CD1c-positive myeloid dendritic cell (primary cell): ENCODE results near the gene LAPTM5.
"Not testable (repeated sequence)": the region's sequence is repeated elsewhere in the genome, so short reads cannot be mapped to it uniquely, and the experiment has no call there.

Source experiments
- DNase-seq: peaks from one replicate; pipeline ENCODE4 v3.0.0-alpha.2; 2016; ENCODE audit errors: extremely low spot score

Gene LAPTM5

DNA sequence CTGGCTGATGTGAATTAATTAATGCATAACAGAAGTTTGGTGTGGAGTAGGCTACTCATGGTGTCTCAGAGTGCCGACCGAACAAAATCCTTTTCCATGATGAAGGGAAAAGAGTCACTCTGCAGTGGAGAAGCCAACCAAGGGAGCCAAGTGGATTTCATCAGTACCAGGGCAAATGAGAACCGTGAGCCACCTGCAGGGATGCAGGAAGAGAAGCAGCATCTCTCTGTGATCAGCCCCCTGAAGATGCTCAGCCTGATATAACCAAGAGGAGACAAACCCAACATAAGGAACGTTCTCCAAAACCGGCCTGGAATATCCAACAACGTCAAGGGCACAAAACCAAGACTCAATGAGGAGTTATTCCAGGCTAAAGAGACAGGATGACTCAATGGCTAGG lies 13.4 kb upstream of the LAPTM5 start:
- no peak for DNase-seq

- no peak for DNase-seq
Measured at GRCh38 chr1:30770150-30770549, 12.6 kb upstream of the LAPTM5 start.

DNA sequence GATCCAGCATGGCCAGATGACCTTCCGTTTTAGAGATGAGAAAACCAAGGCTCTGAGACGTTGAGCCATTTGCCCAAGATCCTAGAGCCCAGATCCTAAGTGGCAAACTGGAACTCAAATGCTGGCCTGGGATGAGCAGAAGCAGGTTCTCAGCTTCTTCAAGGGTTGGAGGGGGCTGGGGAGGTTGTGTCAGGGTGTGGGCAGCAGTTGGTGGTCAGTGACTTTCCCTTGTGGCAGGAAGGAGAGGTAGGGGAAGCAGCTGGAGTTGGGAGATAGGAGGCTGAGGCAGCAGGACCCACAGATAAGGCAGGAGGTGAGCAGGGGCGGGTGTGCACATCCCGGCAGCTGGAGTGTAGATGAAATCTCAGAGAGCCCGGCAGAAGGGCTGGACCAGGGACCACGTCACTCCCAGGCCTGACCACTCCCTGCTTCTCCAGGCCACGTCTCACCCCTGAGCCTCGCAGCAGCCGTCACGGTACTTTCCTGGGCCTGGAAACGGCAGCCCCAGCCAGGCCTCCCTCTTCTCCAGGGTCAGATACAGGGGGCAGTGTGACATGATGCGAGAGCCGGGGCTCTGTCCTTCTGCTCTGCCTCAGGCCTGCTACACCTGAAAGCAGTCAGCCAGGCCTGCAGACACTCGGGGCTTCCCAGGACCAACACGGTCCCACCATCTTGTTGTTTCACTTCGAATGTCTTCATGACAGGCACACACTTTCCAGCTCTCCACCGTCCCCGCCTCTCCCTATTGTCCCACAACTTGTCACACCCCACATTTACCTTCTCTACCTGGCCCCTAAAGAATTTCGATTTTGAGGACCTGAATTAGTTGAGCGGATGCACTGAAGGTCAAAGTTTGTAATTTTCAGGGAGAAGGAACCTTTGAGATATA lies 11.5 kb upstream of the LAPTM5 start:
- DNase-seq, result no peak

DNA sequence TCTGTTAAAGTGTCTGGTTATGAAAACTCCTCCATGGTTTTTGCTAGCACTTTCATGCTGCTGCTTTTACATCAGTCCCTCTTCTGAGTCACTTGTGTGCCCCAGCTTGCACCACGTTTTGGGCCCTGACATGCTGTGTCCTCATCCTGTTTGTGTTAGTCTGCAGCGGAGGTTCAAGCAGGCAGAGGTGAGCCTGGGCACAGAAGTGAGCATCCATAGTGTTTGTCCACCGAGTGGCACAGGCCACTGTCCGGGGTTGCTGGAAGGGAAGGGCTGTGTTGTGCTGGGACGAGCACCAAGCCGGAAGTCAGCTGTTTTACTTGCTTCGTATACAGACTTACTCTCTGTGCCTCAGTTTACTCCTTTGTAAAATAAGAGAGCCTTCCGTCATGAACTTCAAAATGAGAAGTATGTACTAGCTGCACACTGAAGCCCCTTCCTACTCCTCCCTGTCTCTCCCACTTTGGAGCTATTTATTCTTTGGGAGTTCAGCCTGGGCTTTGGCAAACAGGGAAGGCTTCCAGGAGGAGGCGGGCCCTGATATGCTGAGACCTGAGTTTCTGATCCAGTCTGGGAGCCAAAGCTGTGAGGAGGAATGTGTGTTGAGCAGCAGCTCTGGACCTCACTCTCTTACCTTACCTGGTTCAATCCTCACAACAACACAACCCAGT lies 10.7 kb upstream of the LAPTM5 start:
- no peak for DNase-seq

GRCh38 chr1:30766948-30767347 lies 9.4 kb upstream of the LAPTM5 start:
- not testable (repeated sequence) for DNase-seq

DNA sequence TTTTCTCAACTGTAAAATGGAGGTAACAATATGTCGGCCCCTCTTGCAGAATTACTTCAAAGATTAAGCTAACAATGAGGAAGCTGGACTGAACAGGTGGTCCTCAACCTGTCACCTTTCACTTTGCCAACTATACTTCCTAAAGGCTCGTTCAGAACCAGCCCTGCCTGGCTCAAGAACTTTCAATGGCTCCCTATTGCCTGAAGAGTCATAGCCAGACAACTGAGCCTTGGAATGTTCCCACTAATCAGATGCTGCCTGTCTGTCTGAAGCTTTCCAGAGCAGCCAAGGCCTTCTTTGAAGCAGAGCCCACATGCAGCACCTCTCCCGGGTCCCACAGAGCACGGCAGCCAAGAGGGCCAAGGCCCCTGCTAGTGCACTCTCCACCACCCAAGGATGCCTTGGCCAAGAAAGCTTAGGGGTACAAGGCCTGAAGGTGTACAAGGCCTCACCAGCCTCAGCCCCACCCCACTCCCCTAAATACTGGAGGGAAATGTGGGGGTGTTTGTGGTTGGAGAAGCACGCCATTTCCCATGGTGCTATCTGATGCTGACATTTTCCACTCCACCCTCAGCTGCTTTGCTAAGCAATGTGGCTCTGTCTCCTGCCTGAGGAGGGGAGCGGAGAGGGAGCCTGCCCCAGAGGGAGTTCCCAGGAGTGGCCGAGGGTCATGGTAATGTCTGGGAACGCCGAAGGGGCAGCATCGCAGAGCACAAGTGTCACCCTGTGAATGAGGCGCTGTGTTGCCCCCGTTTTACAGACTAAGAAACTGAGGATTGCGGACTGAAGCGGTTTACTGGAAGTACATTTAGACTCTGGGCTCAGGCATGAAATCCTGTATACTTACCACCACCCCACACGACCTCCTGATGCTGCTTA lies 8.2 kb upstream of the LAPTM5 start:
- DNase-seq, result no peak

DNA sequence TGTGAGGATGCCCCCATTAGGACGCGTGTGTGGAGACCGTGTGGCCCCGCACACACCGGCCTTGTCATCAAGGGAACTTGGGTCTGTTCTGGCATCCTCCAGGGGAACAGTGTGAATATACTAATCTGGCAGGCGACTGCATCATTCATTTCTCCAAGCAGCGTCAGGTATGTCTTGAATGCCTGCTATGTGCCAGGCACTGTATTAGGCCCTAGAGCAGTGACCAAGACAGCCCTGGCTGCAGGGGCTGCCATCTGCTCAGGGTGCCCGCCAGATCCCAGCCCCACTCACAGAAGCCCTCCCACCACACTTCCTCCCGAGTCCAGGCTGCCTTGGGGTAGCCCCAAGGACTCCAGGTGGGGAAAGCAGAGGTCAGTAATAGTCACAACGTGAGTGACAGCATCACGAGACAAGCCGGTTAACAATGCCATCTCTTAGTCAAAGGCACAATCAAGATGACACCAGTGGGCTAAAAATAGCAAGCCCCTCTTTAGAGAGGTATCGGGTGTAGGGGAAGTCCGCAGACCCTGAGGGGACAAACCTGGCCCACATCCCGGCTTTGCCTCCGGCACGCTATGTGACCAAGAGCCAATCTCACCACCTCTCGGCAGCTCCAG lies 7.5 kb upstream of the LAPTM5 start:
- no peak for DNase-seq

GRCh38 chr1:30764396-30764795 lies 6.8 kb upstream of the LAPTM5 start:
- no peak for DNase-seq

DNA sequence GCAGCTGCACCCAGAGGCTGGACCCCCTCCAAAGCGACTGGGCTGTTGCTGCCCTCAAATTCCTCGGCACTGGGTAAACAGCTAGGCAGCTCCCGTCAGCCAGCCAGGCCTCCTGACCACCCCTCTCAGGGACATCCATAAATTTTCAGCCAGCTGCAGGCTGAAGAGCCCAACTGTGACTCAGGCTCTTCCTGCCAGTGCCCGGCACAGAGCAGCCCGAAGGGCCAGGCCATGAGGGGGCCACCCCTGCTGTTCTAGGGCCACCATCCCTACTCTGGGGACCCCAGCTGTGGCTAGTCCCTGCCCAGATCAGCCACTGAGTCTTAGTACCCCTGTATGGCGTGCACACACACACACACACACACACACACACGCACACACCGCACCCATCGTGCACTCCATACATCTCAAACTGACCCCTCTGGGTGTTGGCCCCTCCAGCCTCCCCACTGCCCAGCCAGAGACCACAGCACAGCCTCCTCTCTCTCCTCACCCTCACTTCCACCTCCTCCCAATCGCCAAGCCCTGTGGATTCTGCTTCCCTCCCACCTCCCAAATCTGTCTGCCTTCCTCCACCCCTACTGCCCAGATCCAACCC lies 6.2 kb upstream of the LAPTM5 start:
- no peak for DNase-seq

GRCh38 chr1:30762930-30763650 lies 5.5 kb upstream of the LAPTM5 start:
- DNase-seq, result peak; percentile 66

- DNase-seq, result no peak
Measured at GRCh38 chr1:30762152-30762929, 4.8 kb upstream of the LAPTM5 start.

DNA sequence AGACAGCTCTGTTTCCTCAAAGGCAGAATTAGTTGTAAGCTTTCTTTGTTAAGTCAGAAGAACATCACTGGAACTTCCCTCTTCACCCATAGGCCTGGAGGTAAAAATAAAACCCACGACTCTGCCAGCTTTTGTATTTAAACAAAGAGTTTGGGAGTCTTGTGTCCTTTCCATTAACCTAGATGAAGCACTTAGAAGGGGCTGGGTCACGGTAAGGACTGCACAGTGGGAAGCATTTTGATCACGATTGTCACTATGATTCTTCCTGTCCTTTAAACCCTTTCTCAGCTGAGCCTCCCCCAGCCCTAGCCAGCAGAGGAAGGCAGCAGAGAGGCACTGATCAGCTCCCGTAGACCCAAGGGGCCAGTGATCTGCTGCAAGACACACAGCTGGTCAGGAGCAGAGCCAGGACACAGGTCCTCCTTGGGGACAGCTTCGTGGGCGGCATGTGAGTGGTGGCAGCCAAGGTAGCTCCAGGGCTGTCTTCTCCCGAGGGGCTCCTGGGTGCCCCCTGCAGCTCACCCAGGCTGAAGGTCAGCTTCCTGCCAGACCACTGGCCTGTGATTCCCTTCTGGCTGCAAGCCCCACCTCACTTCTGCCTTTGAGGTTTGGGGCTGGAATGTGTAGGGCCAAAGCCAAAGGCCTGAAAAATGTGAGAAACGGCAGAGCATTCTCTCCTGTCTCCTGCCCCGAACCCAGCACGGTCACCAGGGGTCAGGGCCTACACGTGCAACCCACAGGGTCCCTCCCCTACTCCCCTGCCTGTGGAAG lies 4.0 kb upstream of the LAPTM5 start:
- DNase-seq, result no peak

- DNase-seq, result no peak
Measured at GRCh38 chr1:30760596-30761324, 3.2 kb upstream of the LAPTM5 start.

DNA sequence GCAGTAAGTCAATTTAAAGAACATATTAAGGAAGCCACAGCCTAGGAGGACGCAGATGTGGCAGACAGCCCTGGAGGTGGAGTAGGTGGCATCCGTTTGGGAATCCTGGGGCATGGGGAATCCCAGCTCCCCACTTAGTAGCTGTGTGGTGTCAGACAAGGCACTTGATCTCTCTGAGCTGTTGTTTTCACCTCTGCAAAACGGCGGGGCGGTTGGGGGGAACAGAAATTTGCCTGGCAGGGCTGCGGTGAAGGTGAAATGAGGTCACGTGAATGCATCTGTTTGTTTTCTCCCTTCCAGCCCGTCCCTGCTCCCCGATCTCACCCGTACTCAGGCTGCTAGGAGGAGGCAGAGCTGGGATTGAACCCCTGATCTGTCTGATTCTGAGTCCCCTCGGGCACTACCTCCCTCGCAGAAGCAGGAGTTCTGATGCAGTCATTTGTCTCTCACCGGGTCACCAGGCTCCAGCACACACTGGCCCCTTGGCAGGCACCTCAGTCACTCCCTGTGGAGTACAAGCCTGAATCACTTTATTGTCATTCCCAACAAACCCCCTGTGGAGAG lies 2.2 kb upstream of the LAPTM5 start:
- no peak for DNase-seq

DNA sequence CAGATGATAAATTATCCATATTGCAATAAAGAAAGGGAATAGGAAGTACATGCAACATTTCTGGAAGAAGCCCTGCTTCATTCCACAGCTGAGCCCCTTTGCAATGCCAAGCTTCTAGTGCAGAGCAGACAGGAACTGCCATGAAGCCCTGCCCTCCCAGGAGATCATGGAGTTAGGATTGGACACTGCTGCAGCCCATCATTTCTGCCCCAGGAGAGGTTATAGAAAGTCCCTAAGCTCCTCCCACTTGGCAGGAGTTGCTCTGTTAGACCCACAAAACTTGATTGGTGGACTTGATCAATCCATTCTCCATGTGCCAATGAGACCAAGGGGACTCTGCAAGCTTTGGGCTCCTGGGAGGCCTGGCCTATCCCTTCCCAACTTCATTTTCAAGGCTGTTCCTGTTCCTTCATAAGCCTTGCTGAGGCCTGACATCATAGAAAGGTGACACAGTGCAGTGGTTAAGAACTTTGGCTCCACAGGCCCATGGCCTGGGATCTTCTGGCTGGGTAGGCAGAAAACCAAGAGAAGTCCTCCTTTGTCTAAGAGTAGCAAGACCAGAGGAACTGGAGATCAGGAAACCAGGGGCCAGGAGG lies 1.3 kb upstream of the LAPTM5 start:
- DNase-seq, result peak; percentile 39

GRCh38 chr1:30758121-30758688 lies 631 bp upstream of the LAPTM5 start:
- peak; percentile 51 for DNase-seq
